ENCODE measurements around the gene MALSU1.

MALSU1 gene

DNA sequence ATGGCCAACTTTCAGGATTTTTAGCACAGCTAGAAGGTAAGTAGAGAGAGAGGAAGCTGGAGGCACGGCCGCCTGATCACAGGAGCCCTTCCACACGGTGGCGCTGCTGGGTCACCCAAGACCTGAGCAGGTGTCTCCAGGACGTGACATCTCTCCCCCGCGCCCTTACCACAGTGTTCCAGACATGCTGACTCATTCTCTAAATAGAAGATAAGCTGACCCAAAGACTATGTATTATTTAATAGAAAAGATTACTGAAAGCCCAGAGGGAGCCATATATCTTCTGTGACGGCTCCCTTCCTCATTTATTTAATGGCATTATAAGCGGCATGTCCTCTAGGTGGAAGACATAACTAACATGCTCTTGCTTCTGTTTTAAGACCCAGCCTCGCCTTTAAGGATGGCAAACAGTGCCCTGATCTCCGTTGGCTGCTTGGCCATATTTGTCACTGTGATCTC lies 26.0 kb upstream of the MALSU1 start:
- H3K4me2 ChIP-seq: peak overlapping the region; percentile 80
- H3K79me2 ChIP-seq (ENCODE audit: insufficient read depth, low read depth): peaks cover 7% of the 10 kb centered on the region; the same call in 1 of the 2 replicates
- H3K9ac ChIP-seq: peak overlapping the region; percentile 86
- H3K27ac ChIP-seq: peak overlapping the region; percentile 90
- H2AFZ ChIP-seq (ENCODE audit: low read depth): peak overlapping the region; percentile 89
- TF ChIP-seq, protein P1, sequence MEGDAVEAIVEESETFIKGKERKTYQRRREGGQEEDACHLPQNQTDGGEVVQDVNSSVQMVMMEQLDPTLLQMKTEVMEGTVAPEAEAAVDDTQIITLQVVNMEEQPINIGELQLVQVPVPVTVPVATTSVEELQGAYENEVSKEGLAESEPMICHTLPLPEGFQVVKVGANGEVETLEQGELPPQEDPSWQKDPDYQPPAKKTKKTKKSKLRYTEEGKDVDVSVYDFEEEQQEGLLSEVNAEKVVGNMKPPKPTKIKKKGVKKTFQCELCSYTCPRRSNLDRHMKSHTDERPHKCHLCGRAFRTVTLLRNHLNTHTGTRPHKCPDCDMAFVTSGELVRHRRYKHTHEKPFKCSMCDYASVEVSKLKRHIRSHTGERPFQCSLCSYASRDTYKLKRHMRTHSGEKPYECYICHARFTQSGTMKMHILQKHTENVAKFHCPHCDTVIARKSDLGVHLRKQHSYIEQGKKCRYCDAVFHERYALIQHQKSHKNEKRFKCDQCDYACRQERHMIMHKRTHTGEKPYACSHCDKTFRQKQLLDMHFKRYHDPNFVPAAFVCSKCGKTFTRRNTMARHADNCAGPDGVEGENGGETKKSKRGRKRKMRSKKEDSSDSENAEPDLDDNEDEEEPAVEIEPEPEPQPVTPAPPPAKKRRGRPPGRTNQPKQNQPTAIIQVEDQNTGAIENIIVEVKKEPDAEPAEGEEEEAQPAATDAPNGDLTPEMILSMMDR (conservative IDR thresholded peaks at IDR 0.05; ENCODE audit: low read depth, low read length): peak; percentile 94
- H3K36me3 ChIP-seq (ENCODE audit: insufficient read depth): no peaks in the 10 kb centered on the region
- no peaks in the 10 kb centered on the region for H3K27me3 ChIP-seq (ENCODE audit: insufficient read depth, low read depth)
- peaks cover 24% of the 10 kb centered on the region for H3K4me1 ChIP-seq (ENCODE audit: low read depth, poor library complexity, severe bottlenecking)
- no peak overlapping the region for H3K4me3 ChIP-seq (IDR thresholded peaks at IDR 0.05; ENCODE audit: insufficient read depth, low read depth, low read length)
- no peaks in the 10 kb centered on the region for H4K20me1 ChIP-seq (ENCODE audit: insufficient read depth)

GRCh38 chr7:23275912-23276311 lies 23.2 kb upstream of the MALSU1 start:
- no peak overlapping the region for H3K4me3 ChIP-seq (IDR thresholded peaks at IDR 0.05; ENCODE audit: insufficient read depth, low read depth, low read length)
- peaks cover 24% of the 10 kb centered on the region for H3K4me1 ChIP-seq (ENCODE audit: low read depth, poor library complexity, severe bottlenecking)
- no peaks in the 10 kb centered on the region for H4K20me1 ChIP-seq (ENCODE audit: insufficient read depth)
- H3K4me2 ChIP-seq: no peak overlapping the region
- no peaks in the 10 kb centered on the region for H3K36me3 ChIP-seq (ENCODE audit: insufficient read depth)
- no peaks in the 10 kb centered on the region for H3K27me3 ChIP-seq (ENCODE audit: insufficient read depth, low read depth)
- H2AFZ ChIP-seq (ENCODE audit: low read depth): no peak overlapping the region
- no peak overlapping the region for H3K9ac ChIP-seq
- peaks cover 7% of the 10 kb centered on the region; the same call in 1 of the 2 replicates for H3K79me2 ChIP-seq (ENCODE audit: insufficient read depth, low read depth)
- TF ChIP-seq, protein P1 (conservative IDR thresholded peaks at IDR 0.05; ENCODE audit: low read depth, low read length): no peak
- no peak overlapping the region for H3K27ac ChIP-seq

DNA sequence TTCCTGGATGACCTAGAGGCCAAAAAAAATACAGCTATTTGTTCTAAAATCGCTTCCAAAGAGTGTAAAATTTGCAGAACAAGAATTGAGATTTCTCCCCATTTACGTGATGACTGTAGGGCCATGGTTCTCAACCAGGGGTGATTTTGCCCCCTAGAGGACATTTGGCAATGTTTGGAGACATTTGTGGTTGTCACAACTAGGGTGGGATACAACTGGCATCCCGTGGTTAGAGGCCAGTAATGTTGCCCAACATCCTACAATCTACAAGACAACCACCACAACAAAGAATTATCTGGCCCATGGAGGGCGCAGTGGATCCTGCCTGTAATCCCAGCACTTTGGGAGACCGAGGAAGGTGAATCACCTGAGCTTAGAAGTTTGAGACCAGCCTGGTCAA lies 22.8 kb upstream of the MALSU1 start:
- Histone ChIP-seq H3K79me2 (ENCODE audit: insufficient read depth, low read depth) (peaks cover 7% of the 10 kb centered on the region; the same call in 1 of the 2 replicates), H3K9ac (no peak overlapping the region), H3K4me2 (no peak overlapping the region), H4K20me1 (ENCODE audit: insufficient read depth) (no peaks in the 10 kb centered on the region), H3K27me3 (ENCODE audit: insufficient read depth, low read depth) (no peaks in the 10 kb centered on the region), H3K27ac (no peak overlapping the region), H3K4me1 (ENCODE audit: low read depth, poor library complexity, severe bottlenecking) (peaks cover 24% of the 10 kb centered on the region), H3K4me3 (IDR thresholded peaks at IDR 0.05; ENCODE audit: insufficient read depth, low read depth, low read length) (no peak overlapping the region), H2AFZ (ENCODE audit: low read depth) (no peak overlapping the region), H3K36me3 (ENCODE audit: insufficient read depth) (no peaks in the 10 kb centered on the region)
- TF ChIP-seq, protein P1 (conservative IDR thresholded peaks at IDR 0.05; ENCODE audit: low read depth, low read length): no peak; the same call in 1 of the 2 replicates

GRCh38 chr7:23276947-23277346 lies 22.2 kb upstream of the MALSU1 start:
- H3K36me3 ChIP-seq (ENCODE audit: insufficient read depth): no peaks in the 10 kb centered on the region
- H3K4me3 ChIP-seq (IDR thresholded peaks at IDR 0.05; ENCODE audit: insufficient read depth, low read depth, low read length): no peak overlapping the region
- H3K27me3 ChIP-seq (ENCODE audit: insufficient read depth, low read depth): no peaks in the 10 kb centered on the region
- peaks cover 7% of the 10 kb centered on the region; the same call in 1 of the 2 replicates for H3K79me2 ChIP-seq (ENCODE audit: insufficient read depth, low read depth)
- H2AFZ ChIP-seq (ENCODE audit: low read depth): no peak overlapping the region
- H4K20me1 ChIP-seq (ENCODE audit: insufficient read depth): no peaks in the 10 kb centered on the region
- no peak overlapping the region for H3K4me2 ChIP-seq
- H3K4me1 ChIP-seq (ENCODE audit: low read depth, poor library complexity, severe bottlenecking): peaks cover 24% of the 10 kb centered on the region
- no peak overlapping the region; the same call in 1 of the 2 replicates for H3K27ac ChIP-seq
- no peak overlapping the region for H3K9ac ChIP-seq
- TF ChIP-seq, protein P1 (conservative IDR thresholded peaks at IDR 0.05; ENCODE audit: low read depth, low read length): no peak
